Measurements from ENCODE around the gene HSFX1. TPM values are rescaled to one million over a fixed set of nuclear protein-coding genes. Genes with fewer than 3 reads are reported as not detected.
"Not testable (repeated sequence)": the region's sequence is repeated elsewhere in the genome, so short reads cannot be mapped to it uniquely, and the experiment has no call there.

The HSFX1 gene
- total RNA-seq = 1 to 10 TPM in 1 of 6 experiments, under 1 TPM in 4, not detected in 1; 0.25 to 1.1 (median 0.70) TPM
- long read RNA-seq = 0 reads

GRCh38 chrX:149773768-149774167 lies at the start of gene HSFX1:
TSS of gene HSFX1 (plus strand) at chrX:149774068. CDS start at chrX:149774682, 614 bp downstream.
- H3K36me3 ChIP-seq; intact Hi-C loops (cut with DNase I); ATAC-seq; H3K4me1 ChIP-seq; H3K27me3 ChIP-seq; DNase-seq; H3K27ac ChIP-seq; H3K4me3 ChIP-seq; H3K9me3 ChIP-seq: not testable (repeated sequence)
- no CpG with 5 or more reads among the region's 17 CpGs for WGBS (ENCODE audit: insufficient coverage, low coverage, low lambda C conversion rate, missing lambda C conversion rate)

GRCh38 chrX:149727308-149727707 lies 46.6 kb upstream of the HSFX1 start:
- 70% methylated on average over 3 of the region's 7 CpGs for WGBS (ENCODE audit: insufficient coverage, low coverage, low lambda C conversion rate, missing lambda C conversion rate)
- H3K9me3 ChIP-seq; intact Hi-C loops (cut with DNase I); ATAC-seq; H3K36me3 ChIP-seq; H3K4me3 ChIP-seq; H3K27me3 ChIP-seq; H3K27ac ChIP-seq; DNase-seq; H3K4me1 ChIP-seq: not testable (repeated sequence)

GRCh38 chrX:149742269-149742668 lies 31.6 kb upstream of the HSFX1 start:
- H3K27ac ChIP-seq; H3K4me1 ChIP-seq; H3K4me3 ChIP-seq; H3K9me3 ChIP-seq; H3K27me3 ChIP-seq; ATAC-seq; DNase-seq; intact Hi-C loops (cut with DNase I); H3K36me3 ChIP-seq: not testable (repeated sequence)
- no CpG with 5 or more reads among the region's 6 CpGs for WGBS (ENCODE audit: insufficient coverage, low coverage, low lambda C conversion rate, missing lambda C conversion rate)

- no CpG with 5 or more reads among the region's 6 CpGs for WGBS (ENCODE audit: insufficient coverage, low coverage, low lambda C conversion rate, missing lambda C conversion rate)
- H3K36me3 ChIP-seq; H3K4me3 ChIP-seq; intact Hi-C loops (cut with DNase I); H3K27me3 ChIP-seq; H3K9me3 ChIP-seq; H3K4me1 ChIP-seq; H3K27ac ChIP-seq; DNase-seq: not testable (repeated sequence)
- ATAC-seq = peak; percentile 18 to 67 (median 43)
Observed at GRCh38 chrX:149746390-149747007, 27.4 kb upstream of the HSFX1 start.

- DNase-seq = no peak
- ATAC-seq = peak in 1 of 4 donors; percentile 24
- no peaks in the 10 kb centered on the region for H3K27me3 ChIP-seq
- H3K36me3 ChIP-seq = no peaks in the 10 kb centered on the region
- WGBS (ENCODE audit: insufficient coverage, low coverage, low lambda C conversion rate, missing lambda C conversion rate) = 40% methylated on average over 1 of the region's 8 CpGs
- H3K27ac ChIP-seq = no peak overlapping the region
- no peaks in the 10 kb centered on the region for H3K9me3 ChIP-seq
- no peak overlapping the region for H3K4me3 ChIP-seq
- TF ChIP-seq CTCF (IDR thresholded peaks at IDR 0.05) (no peak), POLR2A (IDR thresholded peaks at IDR 0.05) (no peak)
- no peaks in the 10 kb centered on the region for H3K4me1 ChIP-seq
- intact Hi-C loops (cut with DNase I) = no loop called here
Observed at GRCh38 chrX:149757206-149758067, 16.4 kb upstream of the HSFX1 start.

- Histone ChIP-seq H3K36me3 (no peaks in the 10 kb centered on the region), H3K27ac (no peak overlapping the region), H3K4me1 (no peaks in the 10 kb centered on the region), H3K27me3 (no peaks in the 10 kb centered on the region), H3K9me3 (no peaks in the 10 kb centered on the region), H3K4me3 (no peak overlapping the region)
- intact Hi-C loops (cut with DNase I) = no loop called here
- peak in 1 of 3 donors; percentile 19 for DNase-seq
- WGBS (ENCODE audit: insufficient coverage, low coverage, low lambda C conversion rate, missing lambda C conversion rate) = 71% methylated on average over 2 of the region's 18 CpGs
- TF ChIP-seq POLR2A (IDR thresholded peaks at IDR 0.05) = no peak
- no peak for TF ChIP-seq CTCF (IDR thresholded peaks at IDR 0.05)
- no peak for ATAC-seq
Observed at GRCh38 chrX:149758068-149758714, 15.7 kb upstream of the HSFX1 start.

GRCh38 chrX:149758715-149759078 lies 15.2 kb upstream of the HSFX1 start:
- H3K27me3 ChIP-seq; H3K4me1 ChIP-seq; intact Hi-C loops (cut with DNase I); H3K9me3 ChIP-seq; ATAC-seq; H3K27ac ChIP-seq; H3K4me3 ChIP-seq; H3K36me3 ChIP-seq: not testable (repeated sequence)
- 40% methylated on average over 1 of the region's 17 CpGs for WGBS (ENCODE audit: insufficient coverage, low coverage, low lambda C conversion rate, missing lambda C conversion rate)
- peak in 2 of 3 donors; percentile 14 to 43 for DNase-seq
